Loucy (cell line): ENCODE data around the gene ZNF276.

Experiments
- H2AFZ ChIP-seq: fragments of 200-600 bp; sonication (generic); 2 replicates; pipeline ENCODE4 v1.6.0; 2016; ENCODE audit warnings: antibody characterized with exemption, mild to moderate bottlenecking, low read length, moderate library complexity
- H3F3A ChIP-seq: fragments of 200-600 bp; 2 replicates; pipeline ENCODE4 v1.6.0; 2016; ENCODE audit warnings: antibody characterized with exemption, low read depth, mild to moderate bottlenecking
- H3K27me3 ChIP-seq: fragments of 200-600 bp; sonication (generic); 2 replicates; pipeline ENCODE4 v1.6.1; 2014; ENCODE audit warnings: low read length, mild to moderate bottlenecking; ENCODE audit not compliant: insufficient read depth, poor library complexity, severe bottlenecking
- H3K36me3 ChIP-seq: fragments of 200-600 bp; sonication (generic); 2 replicates; pipeline ENCODE4 v1.6.1; 2016; ENCODE audit warnings: low read length; ENCODE audit not compliant: insufficient read depth
- H3K4me1 ChIP-seq: fragments of 200-600 bp; sonication (generic); 2 replicates; pipeline ENCODE4 v1.5.1; 2014; ENCODE audit warnings: low read length, mild to moderate bottlenecking; ENCODE audit not compliant: insufficient read depth, poor library complexity, severe bottlenecking
- H3K4me2 ChIP-seq: fragments of 200-600 bp; sonication (generic); 2 replicates; pipeline ENCODE4 v1.6.0; 2014; ENCODE audit warnings: antibody characterized with exemption, low read length, low read depth, mild to moderate bottlenecking; ENCODE audit not compliant: poor library complexity, severe bottlenecking
- H3K4me3 ChIP-seq: fragments of 200-600 bp; sonication (generic); 2 replicates; pipeline ENCODE4 v1.5.1; 2014; ENCODE audit warnings: low read length, mild to moderate bottlenecking, mixed read lengths; ENCODE audit not compliant: poor library complexity, severe bottlenecking
- H3K79me2 ChIP-seq: fragments of 200-600 bp; sonication (generic); 2 replicates; pipeline ENCODE4 v1.6.1; 2014; ENCODE audit warnings: low read length; ENCODE audit not compliant: insufficient read depth
- H3K9ac ChIP-seq: fragments of 200-600 bp; sonication (generic); 2 replicates; pipeline ENCODE4 v1.6.0; 2014; ENCODE audit warnings: mild to moderate bottlenecking, low read depth, low read length, moderate library complexity; ENCODE audit not compliant: poor library complexity, severe bottlenecking
- H3K9me2 ChIP-seq: fragments of 200-600 bp; sonication (generic); replicated peaks from 2 replicates; pipeline ENCODE4 v1.6.1; 2016; ENCODE audit warnings: low read depth, low read length, mixed read lengths
- H3K9me3 ChIP-seq: fragments of 200-600 bp; sonication (generic); 2 replicates; pipeline ENCODE4 v1.6.1; 2014; ENCODE audit warnings: mild to moderate bottlenecking, antibody characterized with exemption, low read length, low read depth; ENCODE audit not compliant: insufficient read depth
- H4K20me1 ChIP-seq: fragments of 200-600 bp; sonication (generic); 2 replicates; pipeline ENCODE4 v1.6.0; 2014; ENCODE audit warnings: antibody characterized with exemption, low read length, mild to moderate bottlenecking; ENCODE audit not compliant: insufficient read depth, poor library complexity, severe bottlenecking
- CTCF ChIP-seq: fragments of 200-600 bp; sonication (generic); conservative IDR thresholded peaks from 2 replicates; pipeline ENCODE4 v1.5.1; 2014; ENCODE audit warnings: mild to moderate bottlenecking, antibody characterized with exemption, low read length
- EZH2phosphoT487 ChIP-seq: fragments of 200-600 bp; IDR thresholded peaks from 2 replicates; pipeline ENCODE4 v1.6.1; 2018; ENCODE audit warnings: antibody characterized with exemption, mild to moderate bottlenecking, moderate library complexity, borderline replicate concordance

The ZNF276 gene

DNA sequence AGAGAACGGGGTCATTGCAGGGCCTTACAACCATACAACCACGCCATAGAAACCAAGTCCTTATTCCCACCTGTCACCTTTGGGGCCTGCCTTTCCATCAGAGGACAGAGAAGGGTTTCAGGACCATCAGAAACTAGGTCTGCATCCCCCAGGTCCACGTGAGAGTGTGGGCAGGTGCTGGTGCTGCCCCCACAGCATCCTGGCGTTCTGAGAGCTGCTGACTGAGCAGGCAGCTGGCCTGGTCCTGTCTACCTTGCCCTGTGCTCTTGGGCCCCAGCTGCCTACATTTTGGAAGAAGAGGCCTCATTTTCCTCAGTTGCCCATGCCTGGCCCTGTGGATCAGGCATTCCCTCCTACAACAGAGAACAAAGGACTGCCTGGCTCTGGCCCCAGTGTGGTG is 21.6 kb downstream of the ZNF276 start:
- H3K36me3 ChIP-seq: peaks cover 29% of the 10 kb centered on the region; the same call in 1 of the 2 replicates
- no peaks in the 10 kb centered on the region for H3K4me1 ChIP-seq
- no peak overlapping the region for H3K4me3 ChIP-seq
- no peak for TF ChIP-seq EZH2phosphoT487
- TF ChIP-seq CTCF: no peak
- H3K9me2 ChIP-seq: no peaks in the 10 kb centered on the region
- H3K9me3 ChIP-seq: no peaks in the 10 kb centered on the region
- no peaks in the 10 kb centered on the region for H3K79me2 ChIP-seq
- no peaks in the 10 kb centered on the region for H3K27me3 ChIP-seq
- no peak overlapping the region for H3K4me2 ChIP-seq
- H3F3A ChIP-seq: no peaks in the 10 kb centered on the region
- H4K20me1 ChIP-seq: no peaks in the 10 kb centered on the region
- no peak overlapping the region for H2AFZ ChIP-seq
- no peak overlapping the region for H3K9ac ChIP-seq

DNA sequence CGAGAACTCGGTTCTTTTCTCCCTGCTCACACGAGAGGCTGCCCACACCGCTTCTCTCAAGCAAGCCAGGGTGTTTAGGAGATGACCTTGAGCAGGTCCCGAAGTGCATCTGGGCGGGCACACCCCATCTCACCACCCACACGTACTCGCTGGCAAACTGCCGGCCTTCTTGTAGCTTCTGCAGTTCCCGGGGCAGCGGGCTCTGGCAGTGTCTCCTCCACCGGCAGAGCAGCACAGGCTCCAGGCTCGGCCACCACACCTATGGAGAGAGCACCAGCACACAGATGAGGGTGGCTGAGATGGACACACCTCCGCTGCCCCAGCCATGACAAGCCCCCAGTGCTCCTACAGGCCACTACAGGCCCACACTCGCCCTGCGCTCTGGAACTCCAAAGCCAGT is 23.5 kb downstream of the ZNF276 start:
- Histone ChIP-seq H3K79me2 (no peaks in the 10 kb centered on the region), H3K9me3 (no peaks in the 10 kb centered on the region), H4K20me1 (no peaks in the 10 kb centered on the region), H3K9ac (no peak overlapping the region), H3K4me3 (no peak overlapping the region), H3K36me3 (peaks cover 27% of the 10 kb centered on the region; the same call in 1 of the 2 replicates), H3K9me2 (no peaks in the 10 kb centered on the region), H2AFZ (no peak overlapping the region), H3K4me1 (no peaks in the 10 kb centered on the region), H3F3A (no peaks in the 10 kb centered on the region), H3K27me3 (no peaks in the 10 kb centered on the region), H3K4me2 (no peak overlapping the region)
- no peak for TF ChIP-seq EZH2phosphoT487
- no peak for TF ChIP-seq CTCF

GRCh38 chr16:89746043-89746442 is 24.7 kb downstream of the ZNF276 start:
- no peaks in the 10 kb centered on the region for H3K79me2 ChIP-seq
- no peaks in the 10 kb centered on the region for H4K20me1 ChIP-seq
- H2AFZ ChIP-seq: no peak overlapping the region
- H3F3A ChIP-seq: no peaks in the 10 kb centered on the region
- no peaks in the 10 kb centered on the region for H3K9me2 ChIP-seq
- H3K9ac ChIP-seq: no peak overlapping the region
- no peaks in the 10 kb centered on the region for H3K9me3 ChIP-seq
- TF ChIP-seq CTCF: no peak
- no peak for TF ChIP-seq EZH2phosphoT487
- H3K27me3 ChIP-seq: no peaks in the 10 kb centered on the region
- H3K36me3 ChIP-seq: peaks cover 27% of the 10 kb centered on the region; the same call in 1 of the 2 replicates
- no peak overlapping the region for H3K4me2 ChIP-seq
- H3K4me3 ChIP-seq: no peak overlapping the region
- no peaks in the 10 kb centered on the region for H3K4me1 ChIP-seq
